ENCODE measurements around the gene IL20.

IL20 gene

GRCh38 chr1:206863266-206863665 is 2.2 kb upstream of the IL20 start:
- TF ChIP-seq NFIC (IDR thresholded peaks at IDR 0.05) (no peak), TEAD4 (IDR thresholded peaks at IDR 0.05) (no peak), EGR1 (IDR thresholded peaks at IDR 0.05) (no peak), CREB1 (IDR thresholded peaks at IDR 0.05; ENCODE audit: low read depth) (no peak), TCF12 (IDR thresholded peaks at IDR 0.05; ENCODE audit: low read depth) (no peak), YY1 (IDR thresholded peaks at IDR 0.05; ENCODE audit: low read depth) (no peak), ZBTB7A (IDR thresholded peaks at IDR 0.05; ENCODE audit: low read depth) (no peak)

DNA sequence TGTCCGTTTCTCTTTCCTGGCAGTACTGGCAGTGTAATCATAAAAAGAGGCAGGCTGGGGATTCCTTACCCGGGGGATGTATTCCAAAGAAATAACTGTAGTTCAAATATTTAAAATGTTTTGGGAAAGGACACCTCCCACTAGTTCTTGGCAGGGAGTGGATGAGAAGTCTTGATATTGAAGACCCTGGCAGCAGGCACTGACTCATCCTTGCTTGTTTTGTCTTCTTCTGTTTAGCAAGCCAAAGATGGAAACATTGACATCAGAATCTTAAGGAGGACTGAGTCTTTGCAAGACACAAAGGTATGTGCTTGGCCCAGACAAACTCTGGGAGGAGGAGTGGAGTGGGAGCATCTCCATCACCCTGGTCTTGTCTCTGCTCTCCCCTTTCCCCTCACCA is 639 bp downstream of the IL20 start:
- TF ChIP-seq FOXM1 (IDR thresholded peaks at IDR 0.05; ENCODE audit: borderline replicate concordance, low read depth) (no peak), ZBTB7A (IDR thresholded peaks at IDR 0.05; ENCODE audit: low read depth) (no peak), TAF1 (IDR thresholded peaks at IDR 0.05; ENCODE audit: low read depth) (no peak), MAX (IDR thresholded peaks at IDR 0.05) (no peak), EP300 (IDR thresholded peaks at IDR 0.05; ENCODE audit: borderline replicate concordance) (no peak), RAD21 (IDR thresholded peaks at IDR 0.05; ENCODE audit: low read depth) (no peak), EGR1 (IDR thresholded peaks at IDR 0.05) (no peak), NFIC (IDR thresholded peaks at IDR 0.05) (no peak), CEBPB (IDR thresholded peaks at IDR 0.05) (no peak), YY1 (IDR thresholded peaks at IDR 0.05; ENCODE audit: low read depth) (no peak), TEAD4 (IDR thresholded peaks at IDR 0.05) (no peak), CREB1 (IDR thresholded peaks at IDR 0.05; ENCODE audit: low read depth) (no peak), TCF12 (IDR thresholded peaks at IDR 0.05; ENCODE audit: low read depth) (no peak)
- TF ChIP-seq, protein P1, sequence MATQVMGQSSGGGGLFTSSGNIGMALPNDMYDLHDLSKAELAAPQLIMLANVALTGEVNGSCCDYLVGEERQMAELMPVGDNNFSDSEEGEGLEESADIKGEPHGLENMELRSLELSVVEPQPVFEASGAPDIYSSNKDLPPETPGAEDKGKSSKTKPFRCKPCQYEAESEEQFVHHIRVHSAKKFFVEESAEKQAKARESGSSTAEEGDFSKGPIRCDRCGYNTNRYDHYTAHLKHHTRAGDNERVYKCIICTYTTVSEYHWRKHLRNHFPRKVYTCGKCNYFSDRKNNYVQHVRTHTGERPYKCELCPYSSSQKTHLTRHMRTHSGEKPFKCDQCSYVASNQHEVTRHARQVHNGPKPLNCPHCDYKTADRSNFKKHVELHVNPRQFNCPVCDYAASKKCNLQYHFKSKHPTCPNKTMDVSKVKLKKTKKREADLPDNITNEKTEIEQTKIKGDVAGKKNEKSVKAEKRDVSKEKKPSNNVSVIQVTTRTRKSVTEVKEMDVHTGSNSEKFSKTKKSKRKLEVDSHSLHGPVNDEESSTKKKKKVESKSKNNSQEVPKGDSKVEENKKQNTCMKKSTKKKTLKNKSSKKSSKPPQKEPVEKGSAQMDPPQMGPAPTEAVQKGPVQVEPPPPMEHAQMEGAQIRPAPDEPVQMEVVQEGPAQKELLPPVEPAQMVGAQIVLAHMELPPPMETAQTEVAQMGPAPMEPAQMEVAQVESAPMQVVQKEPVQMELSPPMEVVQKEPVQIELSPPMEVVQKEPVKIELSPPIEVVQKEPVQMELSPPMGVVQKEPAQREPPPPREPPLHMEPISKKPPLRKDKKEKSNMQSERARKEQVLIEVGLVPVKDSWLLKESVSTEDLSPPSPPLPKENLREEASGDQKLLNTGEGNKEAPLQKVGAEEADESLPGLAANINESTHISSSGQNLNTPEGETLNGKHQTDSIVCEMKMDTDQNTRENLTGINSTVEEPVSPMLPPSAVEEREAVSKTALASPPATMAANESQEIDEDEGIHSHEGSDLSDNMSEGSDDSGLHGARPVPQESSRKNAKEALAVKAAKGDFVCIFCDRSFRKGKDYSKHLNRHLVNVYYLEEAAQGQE (IDR thresholded peaks at IDR 0.05; ENCODE audit: low read depth), result no peak
- TF ChIP-seq, protein P2, sequence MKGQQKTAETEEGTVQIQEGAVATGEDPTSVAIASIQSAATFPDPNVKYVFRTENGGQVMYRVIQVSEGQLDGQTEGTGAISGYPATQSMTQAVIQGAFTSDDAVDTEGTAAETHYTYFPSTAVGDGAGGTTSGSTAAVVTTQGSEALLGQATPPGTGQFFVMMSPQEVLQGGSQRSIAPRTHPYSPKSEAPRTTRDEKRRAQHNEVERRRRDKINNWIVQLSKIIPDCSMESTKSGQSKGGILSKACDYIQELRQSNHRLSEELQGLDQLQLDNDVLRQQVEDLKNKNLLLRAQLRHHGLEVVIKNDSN (IDR thresholded peaks at IDR 0.05), result no peak

DNA sequence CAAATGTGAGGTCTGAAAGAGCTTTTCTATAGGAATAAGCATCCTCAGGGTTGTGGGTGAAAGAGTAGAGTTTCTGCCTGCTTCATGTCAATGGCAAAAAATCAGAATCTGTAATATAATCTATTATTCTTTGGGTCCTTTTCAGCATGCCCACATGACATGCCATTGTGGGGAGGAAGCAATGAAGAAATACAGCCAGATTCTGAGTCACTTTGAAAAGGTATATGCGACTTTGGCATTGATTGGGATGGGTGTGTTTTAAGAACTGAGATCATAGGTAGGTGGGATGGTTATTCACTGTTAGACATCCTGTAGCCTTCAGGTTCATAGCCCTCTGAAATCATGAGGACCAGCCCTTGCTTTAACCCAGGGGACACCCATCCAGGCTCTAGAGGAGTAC is 1.8 kb downstream of the IL20 start:
- TF ChIP-seq ZBTB7A (IDR thresholded peaks at IDR 0.05; ENCODE audit: low read depth) (no peak), EP300 (IDR thresholded peaks at IDR 0.05; ENCODE audit: borderline replicate concordance) (no peak), NFIC (IDR thresholded peaks at IDR 0.05) (no peak), MAX (IDR thresholded peaks at IDR 0.05) (no peak), FOXM1 (IDR thresholded peaks at IDR 0.05; ENCODE audit: borderline replicate concordance, low read depth) (no peak), YY1 (IDR thresholded peaks at IDR 0.05; ENCODE audit: low read depth) (no peak), CEBPB (IDR thresholded peaks at IDR 0.05) (no peak), CREB1 (IDR thresholded peaks at IDR 0.05; ENCODE audit: low read depth) (no peak), RAD21 (IDR thresholded peaks at IDR 0.05; ENCODE audit: low read depth) (no peak), TCF12 (IDR thresholded peaks at IDR 0.05; ENCODE audit: low read depth) (no peak), TEAD4 (IDR thresholded peaks at IDR 0.05) (no peak), EGR1 (IDR thresholded peaks at IDR 0.05) (no peak), TAF1 (IDR thresholded peaks at IDR 0.05; ENCODE audit: low read depth) (no peak)
- TF ChIP-seq, protein P1 (IDR thresholded peaks at IDR 0.05; ENCODE audit: low read depth), result no peak
- TF ChIP-seq, protein P2 (IDR thresholded peaks at IDR 0.05), result no peak

DNA sequence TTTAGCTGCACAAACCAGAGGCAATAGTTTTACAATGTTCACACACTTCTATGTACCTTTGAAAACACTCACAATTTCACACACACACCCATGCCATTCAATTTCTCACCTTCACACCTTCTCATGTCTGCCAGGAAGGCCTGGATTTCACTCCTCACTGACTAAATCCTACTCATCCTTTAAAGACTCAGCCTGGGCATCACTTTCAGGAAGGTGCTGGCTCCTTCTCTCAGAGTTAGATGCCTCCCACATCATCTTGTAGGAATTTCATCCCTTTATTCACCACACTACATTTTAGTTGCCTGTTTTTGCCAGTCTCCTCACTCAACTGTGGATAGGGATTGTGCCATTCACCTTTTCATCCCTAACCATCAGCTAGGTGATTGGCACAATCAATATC is 2.3 kb downstream of the IL20 start:
- TF ChIP-seq ZBTB7A (IDR thresholded peaks at IDR 0.05; ENCODE audit: low read depth), result no peak
- no peak for TF ChIP-seq MAX (IDR thresholded peaks at IDR 0.05)
- TF ChIP-seq TAF1 (IDR thresholded peaks at IDR 0.05; ENCODE audit: low read depth), result no peak
- TF ChIP-seq EGR1 (IDR thresholded peaks at IDR 0.05), result no peak
- no peak for TF ChIP-seq FOXM1 (IDR thresholded peaks at IDR 0.05; ENCODE audit: borderline replicate concordance, low read depth)
- TF ChIP-seq TCF12 (IDR thresholded peaks at IDR 0.05; ENCODE audit: low read depth), result no peak
- TF ChIP-seq TEAD4 (IDR thresholded peaks at IDR 0.05), result no peak
- TF ChIP-seq, protein P2 (IDR thresholded peaks at IDR 0.05), result no peak
- no peak for TF ChIP-seq RAD21 (IDR thresholded peaks at IDR 0.05; ENCODE audit: low read depth)
- no peak for TF ChIP-seq CEBPB (IDR thresholded peaks at IDR 0.05)
- no peak for TF ChIP-seq NFIC (IDR thresholded peaks at IDR 0.05)
- TF ChIP-seq CREB1 (IDR thresholded peaks at IDR 0.05; ENCODE audit: low read depth), result no peak
- TF ChIP-seq YY1 (IDR thresholded peaks at IDR 0.05; ENCODE audit: low read depth), result no peak
- no peak for TF ChIP-seq EP300 (IDR thresholded peaks at IDR 0.05; ENCODE audit: borderline replicate concordance)
- TF ChIP-seq, protein P1 (IDR thresholded peaks at IDR 0.05; ENCODE audit: low read depth), result no peak
